ENCODE measurements around the gene ROR1.

DNA sequence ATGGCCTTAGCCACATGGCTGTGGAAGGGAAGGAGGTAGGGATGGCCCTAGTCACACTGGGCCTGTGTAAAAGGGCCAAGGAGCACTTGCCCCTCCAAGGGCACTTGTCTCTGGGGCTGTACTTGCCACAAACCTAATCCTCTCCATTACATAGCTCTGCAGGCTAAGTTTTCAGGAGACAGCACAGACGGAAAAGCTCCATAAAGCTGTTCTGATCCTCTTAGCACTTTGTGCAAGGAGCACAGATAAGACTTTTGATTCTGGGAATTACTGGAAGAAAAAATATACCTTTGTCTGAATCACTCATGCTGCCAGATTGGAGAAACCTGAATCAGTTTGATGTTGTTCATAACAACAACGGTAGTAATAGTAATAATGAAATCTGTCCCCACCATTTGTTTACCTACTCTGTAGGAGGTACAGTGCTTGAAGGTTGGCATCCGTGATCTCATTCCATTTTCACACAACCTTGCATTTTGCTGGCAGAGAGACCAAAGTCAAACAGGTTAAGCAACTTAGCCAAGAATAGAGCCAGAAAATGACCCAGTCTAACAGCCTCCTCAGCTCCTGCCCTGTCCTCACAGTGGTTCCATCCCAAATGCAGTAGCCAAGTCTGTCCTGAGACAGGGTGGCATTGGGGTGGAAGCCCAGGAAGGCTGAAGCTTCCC is 207.1 kb downstream of the ROR1 start:
- TF ChIP-seq FOXP1 (CRISPR knock-in tag; IDR thresholded peaks at IDR 0.05) (no peak), TAF1 (IDR thresholded peaks at IDR 0.05; ENCODE audit: control insufficient read depth, extremely low read depth, insufficient read depth, low read length, severe bottlenecking) (no peak)
